SK-N-SH treated with all-trans-retinoic acid at 6 μM for 48 hours (cell line): ENCODE measurements around the gene FAM32A.

ENCODE experiments used
- ATAC-seq: fragments of 200-7000 bp; cut with Tn5 transposase; 3 replicates; pipeline ENCODE4 v1.9.1; 2020; ENCODE audit warnings: mild to moderate bottlenecking, moderate library complexity
- ARNTL ChIP-seq: fragments of 450-650 bp; formaldehyde crosslinking; IDR thresholded peaks from 2 replicates; pipeline ENCODE4 v1.5.0; 2020; ENCODE audit warnings: low read depth, mild to moderate bottlenecking, moderate library complexity, borderline replicate concordance
- BACH2 ChIP-seq: fragments of 250-450 bp; sonication (Bioruptor Pico); IDR thresholded peaks from 2 replicates; pipeline ENCODE4 v1.9.0; 2021; ENCODE audit warnings: mild to moderate bottlenecking, borderline replicate concordance
- CREB5 ChIP-seq: fragments of 250-450 bp; sonication (Bioruptor Pico); IDR thresholded peaks from 2 replicates; pipeline ENCODE4 v1.5.1; 2020; ENCODE audit warnings: low read depth, mild to moderate bottlenecking, moderate library complexity
- CSDC2 ChIP-seq: fragments of 250-450 bp; sonication (Bioruptor Pico); IDR thresholded peaks from 2 replicates; pipeline ENCODE4 v1.5.0; 2020; ENCODE audit warnings: mild to moderate bottlenecking, moderate library complexity
- CSRNP3 ChIP-seq: fragments of 250-450 bp; sonication (Bioruptor Pico); IDR thresholded peaks from 2 replicates; pipeline ENCODE4 v1.5.1; 2021; ENCODE audit warnings: mild to moderate bottlenecking, moderate library complexity
- ESRRG ChIP-seq: fragments of 250-450 bp; sonication (Bioruptor Pico); IDR thresholded peaks from 2 replicates; pipeline ENCODE4 v1.6.1; 2021; ENCODE audit warnings: mild to moderate bottlenecking
- GLIS3 ChIP-seq: fragments of 250-450 bp; sonication (Bioruptor Pico); IDR thresholded peaks from 2 replicates; pipeline ENCODE4 v1.5.0; 2020; ENCODE audit warnings: mild to moderate bottlenecking, moderate library complexity
- ISL1 ChIP-seq: fragments of 250-450 bp; sonication (Bioruptor Pico); IDR thresholded peaks from 2 replicates; pipeline ENCODE4 v2.1.2; 2022; ENCODE audit warnings: mild to moderate bottlenecking, moderate library complexity
- POU6F1 ChIP-seq: fragments of 250-450 bp; sonication (Bioruptor Pico); IDR thresholded peaks from 2 replicates; pipeline ENCODE4 v1.8.0; 2021; ENCODE audit warnings: low read depth, mild to moderate bottlenecking, moderate library complexity, borderline replicate concordance
- SNAI2 ChIP-seq: fragments of 250-450 bp; sonication (Bioruptor Pico); IDR thresholded peaks from 2 replicates; pipeline ENCODE4 v1.5.0; 2020; ENCODE audit warnings: mild to moderate bottlenecking, moderate library complexity
- TCF4 ChIP-seq: fragments of 250-450 bp; sonication (Bioruptor Pico); IDR thresholded peaks from 2 replicates; pipeline ENCODE4 v1.8.0; 2021; ENCODE audit warnings: mild to moderate bottlenecking, moderate library complexity, borderline replicate concordance
- TSHZ2 ChIP-seq: fragments of 250-450 bp; sonication (Bioruptor Pico); IDR thresholded peaks from 2 replicates; pipeline ENCODE4 v1.5.0; 2020; ENCODE audit warnings: mild to moderate bottlenecking, moderate library complexity
- ZFP30 ChIP-seq: fragments of 450-650 bp; formaldehyde crosslinking; IDR thresholded peaks from 2 replicates; pipeline ENCODE4 v1.5.0; 2022; ENCODE audit warnings: mild to moderate bottlenecking, moderate library complexity
- ZNF565 ChIP-seq: fragments of 450-650 bp; formaldehyde crosslinking; conservative IDR thresholded peaks from 2 replicates; pipeline ENCODE4 v1.5.0; 2020; ENCODE audit warnings: low read depth, mild to moderate bottlenecking, moderate library complexity
- ZNF70 ChIP-seq: fragments of 450-650 bp; formaldehyde crosslinking; IDR thresholded peaks from 2 replicates; pipeline ENCODE4 v1.5.0; 2020; ENCODE audit warnings: mild to moderate bottlenecking, moderate library complexity
- ZNF8 ChIP-seq: fragments of 450-650 bp; formaldehyde crosslinking; IDR thresholded peaks from 2 replicates; pipeline ENCODE4 v1.5.0; 2020; ENCODE audit warnings: mild to moderate bottlenecking, moderate library complexity

The FAM32A gene

GRCh38 chr19:16199275-16199932 lies 14.2 kb downstream of the FAM32A start:
- ATAC-seq = no peak
- no peak for TF ChIP-seq ESRRG (CRISPR knock-in tag)

GRCh38 chr19:16200038-16201010 lies 15.1 kb downstream of the FAM32A start:
- TF ChIP-seq GLIS3 (CRISPR knock-in tag) (no peak), CSRNP3 (CRISPR knock-in tag) (no peak), BACH2 (CRISPR knock-in tag) (no peak), ESRRG (CRISPR knock-in tag) (no peak), CREB5 (CRISPR knock-in tag) (no peak), TCF4 (CRISPR knock-in tag) (no peak), ZNF565 (CRISPR knock-in tag) (no peak), SNAI2 (CRISPR knock-in tag) (no peak)
- no peak for ATAC-seq

GRCh38 chr19:16201011-16201391 lies 15.8 kb downstream of the FAM32A start:
- TF ChIP-seq SNAI2 (CRISPR knock-in tag) = no peak
- TF ChIP-seq BACH2 (CRISPR knock-in tag) = no peak
- no peak for TF ChIP-seq GLIS3 (CRISPR knock-in tag)
- no peak for TF ChIP-seq ZNF8 (CRISPR knock-in tag)
- no peak for TF ChIP-seq TSHZ2
- no peak for TF ChIP-seq CSDC2 (CRISPR knock-in tag)
- TF ChIP-seq ARNTL = no peak
- no peak for TF ChIP-seq CREB5 (CRISPR knock-in tag)
- TF ChIP-seq POU6F1 = no peak
- no peak for TF ChIP-seq ZFP30
- TF ChIP-seq ZNF70 (CRISPR knock-in tag) = no peak
- no peak for TF ChIP-seq ISL1 (CRISPR knock-in tag)
- ATAC-seq = no peak
